ENCODE measurements around the gene CACNA2D2.

DNA sequence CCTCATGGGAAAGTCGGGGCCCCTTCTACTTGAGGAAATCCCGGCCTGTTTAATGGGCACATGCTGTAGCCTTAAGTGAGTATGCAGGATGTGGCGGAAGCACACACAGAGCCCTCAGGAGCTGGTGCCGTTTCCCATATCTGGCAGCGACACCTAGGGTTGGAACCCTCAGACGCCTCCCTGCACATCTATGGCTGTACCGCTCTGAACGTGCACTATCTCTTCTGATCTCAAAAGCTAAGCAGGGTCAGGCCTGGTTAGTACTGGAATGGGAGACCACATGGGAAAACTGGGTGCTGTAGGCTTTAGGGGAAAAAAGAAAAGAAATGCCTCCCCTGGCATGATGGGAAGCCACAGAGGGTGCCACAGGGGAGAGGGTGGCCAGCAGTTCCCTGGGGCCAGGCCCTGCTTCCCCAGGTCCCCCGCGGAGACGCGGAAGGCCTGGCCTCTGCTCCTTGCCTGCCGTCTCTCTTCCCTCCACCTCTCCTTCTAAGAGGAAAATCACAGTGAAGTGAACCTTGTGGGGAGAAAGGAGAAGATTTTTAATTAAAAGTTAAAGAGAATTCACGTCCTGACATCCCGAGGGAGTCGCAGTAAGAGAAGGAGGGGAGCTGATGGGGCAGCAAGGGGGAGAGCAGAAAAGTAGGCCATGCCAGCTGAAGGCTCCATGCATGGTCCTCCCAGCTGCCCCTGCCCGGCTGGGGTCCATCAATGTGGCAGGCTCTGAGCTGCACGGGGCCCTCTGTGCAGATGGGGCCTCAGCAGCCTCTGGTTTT is 83.7 kb downstream of the CACNA2D2 start:
- TF ChIP-seq, protein P1, sequence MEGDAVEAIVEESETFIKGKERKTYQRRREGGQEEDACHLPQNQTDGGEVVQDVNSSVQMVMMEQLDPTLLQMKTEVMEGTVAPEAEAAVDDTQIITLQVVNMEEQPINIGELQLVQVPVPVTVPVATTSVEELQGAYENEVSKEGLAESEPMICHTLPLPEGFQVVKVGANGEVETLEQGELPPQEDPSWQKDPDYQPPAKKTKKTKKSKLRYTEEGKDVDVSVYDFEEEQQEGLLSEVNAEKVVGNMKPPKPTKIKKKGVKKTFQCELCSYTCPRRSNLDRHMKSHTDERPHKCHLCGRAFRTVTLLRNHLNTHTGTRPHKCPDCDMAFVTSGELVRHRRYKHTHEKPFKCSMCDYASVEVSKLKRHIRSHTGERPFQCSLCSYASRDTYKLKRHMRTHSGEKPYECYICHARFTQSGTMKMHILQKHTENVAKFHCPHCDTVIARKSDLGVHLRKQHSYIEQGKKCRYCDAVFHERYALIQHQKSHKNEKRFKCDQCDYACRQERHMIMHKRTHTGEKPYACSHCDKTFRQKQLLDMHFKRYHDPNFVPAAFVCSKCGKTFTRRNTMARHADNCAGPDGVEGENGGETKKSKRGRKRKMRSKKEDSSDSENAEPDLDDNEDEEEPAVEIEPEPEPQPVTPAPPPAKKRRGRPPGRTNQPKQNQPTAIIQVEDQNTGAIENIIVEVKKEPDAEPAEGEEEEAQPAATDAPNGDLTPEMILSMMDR (conservative IDR thresholded peaks at IDR 0.05; ENCODE audit: low read length) = no peak
- TF ChIP-seq EZH2phosphoT487 (IDR thresholded peaks at IDR 0.05; ENCODE audit: borderline replicate concordance) = no peak
